ENCODE data around the gene ACADSB. TPM values are rescaled to one million over a fixed set of nuclear protein-coding genes. Genes with fewer than 3 reads are reported as not detected.

ACADSB gene
- total RNA-seq, 1 experiment from 2014 or later: 5.7 TPM

DNA sequence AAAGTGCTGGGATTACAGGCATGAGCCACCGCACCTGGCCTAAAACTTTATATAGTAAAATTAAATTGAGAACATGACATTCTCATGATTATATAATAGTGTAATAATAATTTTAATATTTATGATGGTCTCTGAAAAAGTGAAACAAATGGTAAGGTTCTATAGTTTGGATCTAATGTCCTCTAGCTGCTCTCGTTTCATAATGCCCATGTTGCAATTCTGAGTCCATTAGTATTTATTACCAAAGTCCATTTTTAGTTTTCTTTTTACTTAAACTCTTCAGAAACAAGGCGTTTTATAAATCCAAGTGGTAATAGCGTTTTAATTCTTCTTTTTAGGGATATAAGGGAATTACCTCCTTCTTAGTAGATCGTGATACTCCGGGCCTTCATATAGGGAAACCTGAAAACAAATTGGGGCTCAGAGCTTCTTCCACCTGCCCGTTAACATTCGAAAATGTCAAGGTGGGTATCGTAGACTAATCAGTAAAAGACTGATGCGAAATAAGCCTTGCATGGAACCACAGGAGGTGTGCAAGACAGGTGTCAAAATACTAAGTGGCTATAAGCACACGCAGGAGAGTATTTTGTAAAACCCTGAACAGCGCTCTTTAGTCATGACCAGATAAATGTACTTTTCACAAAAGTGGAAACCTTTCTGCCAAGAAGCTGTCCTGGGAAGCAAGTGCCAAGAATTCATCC lies 34.1 kb downstream of the ACADSB start:
- H3K27me3 ChIP-seq (ENCODE audit: control insufficient read depth, insufficient read depth, low read length): no peaks in the 10 kb centered on the region
- no peaks in the 10 kb centered on the region for H3K36me3 ChIP-seq (replicated peaks; ENCODE audit: control insufficient read depth, insufficient read depth, low read length)
- H3K4me3 ChIP-seq (ENCODE audit: insufficient read depth, low read depth, low read length): no peak overlapping the region
- DNase-seq: no peak

DNA sequence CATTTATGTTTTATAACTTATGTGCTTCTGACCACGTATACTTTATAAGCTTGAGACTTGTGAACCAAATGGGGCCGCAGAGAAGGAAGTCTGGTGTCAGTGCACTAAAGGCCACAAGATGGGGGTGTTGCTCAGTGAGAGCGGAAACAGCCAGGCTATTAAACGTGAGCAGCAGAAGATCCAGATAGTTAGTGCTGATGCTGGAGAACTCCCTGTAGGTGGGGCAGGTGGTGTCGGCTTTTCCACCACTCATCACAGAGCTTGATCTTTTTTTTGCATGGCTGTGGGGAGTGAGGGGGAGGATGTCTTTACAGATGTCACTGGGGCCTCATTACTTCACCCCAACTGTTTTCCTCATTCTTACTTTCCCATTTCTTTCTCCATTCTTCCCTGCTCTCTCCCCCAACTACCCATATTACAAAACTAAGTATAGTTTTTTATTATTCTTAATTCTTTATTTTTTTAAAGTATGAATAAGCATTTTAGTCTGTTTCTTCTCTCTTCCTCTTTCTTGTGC lies 34.7 kb downstream of the ACADSB start:
- Histone ChIP-seq H3K36me3 (replicated peaks; ENCODE audit: control insufficient read depth, insufficient read depth, low read length) (no peaks in the 10 kb centered on the region), H3K4me3 (ENCODE audit: insufficient read depth, low read depth, low read length) (no peak overlapping the region), H3K27me3 (ENCODE audit: control insufficient read depth, insufficient read depth, low read length) (no peaks in the 10 kb centered on the region)
- peak; percentile 83 for DNase-seq

GRCh38 chr10:123044391-123044790 lies 35.6 kb downstream of the ACADSB start:
- no peak for DNase-seq
- Histone ChIP-seq H3K27me3 (ENCODE audit: control insufficient read depth, insufficient read depth, low read length) (no peaks in the 10 kb centered on the region), H3K4me3 (ENCODE audit: insufficient read depth, low read depth, low read length) (no peak overlapping the region), H3K36me3 (replicated peaks; ENCODE audit: control insufficient read depth, insufficient read depth, low read length) (no peaks in the 10 kb centered on the region)

GRCh38 chr10:123045961-123046731 lies 37.3 kb downstream of the ACADSB start:
- no peak for DNase-seq
- H3K4me3 ChIP-seq (ENCODE audit: insufficient read depth, low read depth, low read length): no peak overlapping the region
- H3K36me3 ChIP-seq (replicated peaks; ENCODE audit: control insufficient read depth, insufficient read depth, low read length): no peaks in the 10 kb centered on the region
- H3K27me3 ChIP-seq (ENCODE audit: control insufficient read depth, insufficient read depth, low read length): no peaks in the 10 kb centered on the region

DNA sequence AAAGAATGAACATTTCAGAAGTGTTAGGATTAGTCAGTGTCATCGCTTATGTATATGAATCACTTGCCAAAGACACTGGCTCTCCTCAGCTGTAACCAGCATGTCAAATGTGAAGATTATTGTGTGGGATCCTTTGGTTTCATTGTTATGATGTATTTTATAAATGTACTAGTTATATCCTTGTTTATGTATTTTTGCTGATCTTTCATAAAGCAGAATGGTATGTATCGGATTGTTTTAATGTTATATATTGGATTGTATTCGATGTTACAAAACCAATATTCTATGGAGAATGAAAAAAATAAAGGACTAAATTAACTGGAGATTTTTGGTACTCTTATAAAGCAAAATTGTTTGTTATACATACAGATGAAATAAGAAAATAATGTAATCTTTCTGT lies 49.2 kb downstream of the ACADSB start:
- Histone ChIP-seq H3K36me3 (replicated peaks; ENCODE audit: control insufficient read depth, insufficient read depth, low read length) (no peaks in the 10 kb centered on the region), H3K4me3 (ENCODE audit: insufficient read depth, low read depth, low read length) (no peak overlapping the region), H3K27me3 (ENCODE audit: control insufficient read depth, insufficient read depth, low read length) (no peaks in the 10 kb centered on the region)
- no peak for DNase-seq

DNA sequence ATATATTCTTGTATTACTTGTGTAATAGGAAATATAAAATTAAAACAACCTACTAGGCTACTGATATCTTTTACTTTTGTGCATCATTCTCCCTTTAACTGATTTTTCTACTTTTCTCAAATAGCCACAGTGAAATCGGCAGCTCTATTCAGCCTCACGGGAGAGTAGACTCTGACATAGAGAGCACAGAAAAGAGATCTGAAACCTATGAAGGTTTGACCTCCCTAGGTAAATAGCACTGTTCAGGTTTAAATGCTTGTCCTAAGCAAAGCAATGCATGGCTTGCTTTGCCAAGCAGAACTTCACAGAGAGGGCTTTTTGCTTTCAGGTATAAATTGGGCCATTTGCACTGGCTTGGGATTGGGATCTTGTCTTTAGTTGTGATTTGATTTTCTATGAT lies 53.1 kb downstream of the ACADSB start:
- no peak overlapping the region for H3K4me3 ChIP-seq (ENCODE audit: insufficient read depth, low read depth, low read length)
- no peaks in the 10 kb centered on the region for H3K27me3 ChIP-seq (ENCODE audit: control insufficient read depth, insufficient read depth, low read length)
- H3K36me3 ChIP-seq (replicated peaks; ENCODE audit: control insufficient read depth, insufficient read depth, low read length): no peaks in the 10 kb centered on the region
- DNase-seq: no peak

- no peak for DNase-seq
- Histone ChIP-seq H3K27me3 (ENCODE audit: control insufficient read depth, insufficient read depth, low read length) (no peaks in the 10 kb centered on the region), H3K4me3 (ENCODE audit: insufficient read depth, low read depth, low read length) (no peak overlapping the region), H3K36me3 (replicated peaks; ENCODE audit: control insufficient read depth, insufficient read depth, low read length) (no peaks in the 10 kb centered on the region)
Observed at GRCh38 chr10:123062726-123063125, 53.9 kb downstream of the ACADSB start.

DNA sequence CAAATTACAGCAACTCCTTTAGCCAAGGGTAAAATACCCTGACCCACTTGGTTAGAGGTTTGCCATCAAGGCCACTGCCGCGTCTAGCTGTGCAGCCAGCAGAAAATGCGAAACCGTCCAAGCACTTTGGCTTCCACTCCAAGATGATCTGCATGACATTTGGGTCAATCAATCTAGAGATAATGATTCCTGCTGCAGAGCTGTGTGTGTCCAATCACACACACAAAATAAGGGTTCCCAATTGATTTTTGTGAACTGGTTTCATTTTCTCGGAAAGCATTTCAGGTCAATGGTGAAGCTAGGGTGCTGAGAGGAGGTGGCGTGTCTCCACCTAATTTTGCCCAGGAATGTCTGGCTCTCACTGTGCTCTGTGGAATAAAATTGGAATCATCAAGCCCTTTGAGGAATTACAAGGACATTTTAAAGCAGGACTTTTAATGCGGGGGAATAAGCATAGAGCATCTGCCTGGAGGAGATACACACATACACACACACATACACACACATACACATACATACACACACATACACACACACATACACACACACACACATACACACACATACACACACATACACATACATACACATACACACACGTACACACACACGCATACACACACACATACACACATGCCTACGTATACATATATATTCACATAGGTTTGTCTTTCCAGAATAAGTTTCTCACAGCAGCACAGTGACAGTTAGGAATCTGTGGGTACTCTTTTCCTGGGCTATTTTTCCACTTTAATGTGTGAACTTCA lies 59.5 kb downstream of the ACADSB start:
- H3K36me3 ChIP-seq (replicated peaks; ENCODE audit: control insufficient read depth, insufficient read depth, low read length): no peaks in the 10 kb centered on the region
- no peak for DNase-seq
- no peaks in the 10 kb centered on the region for H3K27me3 ChIP-seq (ENCODE audit: control insufficient read depth, insufficient read depth, low read length)
- H3K4me3 ChIP-seq (ENCODE audit: insufficient read depth, low read depth, low read length): no peak overlapping the region

GRCh38 chr10:123069246-123069986 lies 60.6 kb downstream of the ACADSB start:
- DNase-seq: no peak
- no peak overlapping the region for H3K4me3 ChIP-seq (ENCODE audit: insufficient read depth, low read depth, low read length)
- H3K36me3 ChIP-seq (replicated peaks; ENCODE audit: control insufficient read depth, insufficient read depth, low read length): no peaks in the 10 kb centered on the region
- no peaks in the 10 kb centered on the region for H3K27me3 ChIP-seq (ENCODE audit: control insufficient read depth, insufficient read depth, low read length)

DNA sequence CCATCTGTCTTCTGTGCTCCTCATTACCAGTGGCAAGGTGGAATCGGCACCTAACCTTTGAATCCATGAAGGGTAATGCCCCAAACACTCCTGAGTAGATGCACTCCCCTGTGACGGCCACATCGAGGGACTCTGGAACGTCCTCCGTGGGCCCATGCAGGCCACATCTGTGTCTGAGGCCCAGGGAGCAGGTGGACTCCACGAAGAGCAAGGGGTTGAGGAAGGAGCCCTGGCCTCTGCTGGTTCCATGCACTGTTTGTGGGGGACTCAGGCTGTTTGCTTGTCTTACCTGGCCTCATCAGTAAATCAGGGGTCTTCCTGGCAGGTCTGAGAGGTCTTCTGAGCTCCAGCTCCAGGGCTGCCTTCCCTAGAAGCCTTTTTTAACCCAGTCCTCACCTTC lies 64.4 kb downstream of the ACADSB start:
- no peak overlapping the region for H3K4me3 ChIP-seq (ENCODE audit: insufficient read depth, low read depth, low read length)

DNA sequence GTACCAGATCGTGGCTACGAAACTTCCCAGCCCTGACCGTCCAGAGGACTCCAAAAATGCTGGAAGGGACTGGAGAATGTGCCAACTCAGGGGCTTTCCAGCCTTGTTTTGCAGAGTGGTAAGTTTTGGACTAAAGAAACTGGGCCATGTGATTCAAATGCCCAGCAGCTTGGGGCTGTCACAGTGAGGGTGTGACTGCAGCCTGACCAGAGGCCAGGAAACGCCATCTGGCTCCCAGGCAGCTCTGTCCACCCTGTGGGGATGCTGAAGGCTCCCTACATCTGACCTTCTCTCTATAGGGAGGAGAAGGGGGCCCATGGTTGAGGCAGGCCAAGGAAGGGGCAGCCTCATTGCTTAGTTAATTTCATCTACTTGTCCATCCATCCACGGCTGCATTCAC lies 65.4 kb downstream of the ACADSB start:
- no peaks in the 10 kb centered on the region for H3K36me3 ChIP-seq (replicated peaks; ENCODE audit: control insufficient read depth, insufficient read depth, low read length)
- H3K4me3 ChIP-seq (ENCODE audit: insufficient read depth, low read depth, low read length): no peak overlapping the region
- H3K27me3 ChIP-seq (ENCODE audit: control insufficient read depth, insufficient read depth, low read length): no peaks in the 10 kb centered on the region
- DNase-seq: no peak

More for the DNA sequence above, 64.4 kb downstream of the ACADSB start:
- H3K36me3 ChIP-seq (replicated peaks; ENCODE audit: control insufficient read depth, insufficient read depth, low read length): no peaks in the 10 kb centered on the region
- H3K27me3 ChIP-seq (ENCODE audit: control insufficient read depth, insufficient read depth, low read length): no peaks in the 10 kb centered on the region
- no peak for DNase-seq

GRCh38 chr10:123081896-123082295 lies 73.1 kb downstream of the ACADSB start:
- no peaks in the 10 kb centered on the region for H3K27me3 ChIP-seq (ENCODE audit: control insufficient read depth, insufficient read depth, low read length)

DNA sequence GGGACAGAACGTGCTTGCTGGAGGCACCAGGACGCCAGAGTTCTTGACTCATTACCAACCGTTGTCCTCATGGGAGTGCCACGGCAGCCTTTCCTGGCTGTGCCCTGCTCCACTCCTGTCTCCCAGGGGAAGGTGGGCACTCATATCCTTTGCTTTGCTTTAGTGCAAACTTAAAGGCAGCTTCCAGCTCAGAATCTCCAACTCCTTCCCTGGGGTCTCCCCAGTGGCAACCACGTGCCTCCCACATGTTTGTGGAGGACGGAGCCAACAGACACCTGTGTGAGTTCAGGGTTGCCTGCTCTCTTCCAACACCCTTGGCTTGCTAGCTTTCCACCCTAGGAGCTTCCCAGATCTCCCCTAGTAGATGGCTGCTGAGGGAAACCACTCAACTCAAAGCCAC lies 75.0 kb downstream of the ACADSB start:
- Histone ChIP-seq H3K36me3 (replicated peaks; ENCODE audit: control insufficient read depth, insufficient read depth, low read length) (no peaks in the 10 kb centered on the region), H3K4me3 (ENCODE audit: insufficient read depth, low read depth, low read length) (no peak overlapping the region), H3K27me3 (ENCODE audit: control insufficient read depth, insufficient read depth, low read length) (no peaks in the 10 kb centered on the region)
- DNase-seq: peak; percentile 5

More at GRCh38 chr10:123081896-123082295, 73.1 kb downstream of the ACADSB start:
- H3K36me3 ChIP-seq (replicated peaks; ENCODE audit: control insufficient read depth, insufficient read depth, low read length): no peaks in the 10 kb centered on the region
- DNase-seq: peak; percentile 16
- H3K4me3 ChIP-seq (ENCODE audit: insufficient read depth, low read depth, low read length): no peak overlapping the region

GRCh38 chr10:123086281-123086680 lies 77.5 kb downstream of the ACADSB start:
- DNase-seq: no peak
- Histone ChIP-seq H3K27me3 (ENCODE audit: control insufficient read depth, insufficient read depth, low read length) (no peaks in the 10 kb centered on the region), H3K36me3 (replicated peaks; ENCODE audit: control insufficient read depth, insufficient read depth, low read length) (no peaks in the 10 kb centered on the region), H3K4me3 (ENCODE audit: insufficient read depth, low read depth, low read length) (no peak overlapping the region)
